Osteoblast (primary cell): Measurements from ENCODE around the gene YIPF1. TPM values are rescaled to one million over a fixed set of nuclear protein-coding genes. Genes with fewer than 3 reads are reported as not detected.

Experiments used
- DNase-seq: peaks from one replicate; pipeline ENCODE4 v3.0.0; 2011; ENCODE audit warnings: low spot score, mixed read lengths; ENCODE audit not compliant: insufficient read length; ENCODE audit errors: missing footprints
- H2AFZ ChIP-seq: 2 replicates; pipeline ENCODE4 v1.6.0; 2011; ENCODE audit warnings: mild to moderate bottlenecking, low read length
- H3K27ac ChIP-seq: 2 replicates; pipeline ENCODE4 v1.5.1; 2011; ENCODE audit warnings: mild to moderate bottlenecking, low read depth, low read length, moderate library complexity
- H3K27me3 ChIP-seq: 2 replicates; pipeline ENCODE4 v1.6.0; 2012; ENCODE audit warnings: mild to moderate bottlenecking, control low read depth, inconsistent platforms, low read length, moderate library complexity; ENCODE audit not compliant: insufficient read depth
- H3K36me3 ChIP-seq: 2 replicates; pipeline ENCODE4 v1.5.1; 2011; ENCODE audit warnings: mild to moderate bottlenecking, low read length, control low read depth, moderate library complexity; ENCODE audit not compliant: insufficient read depth
- H3K4me1 ChIP-seq: 2 replicates; pipeline ENCODE4 v1.5.1; 2011; ENCODE audit warnings: mild to moderate bottlenecking, low read length, control low read depth, moderate library complexity; ENCODE audit not compliant: insufficient read depth
- H3K4me2 ChIP-seq: 2 replicates; pipeline ENCODE4 v1.6.0; 2011; ENCODE audit warnings: mild to moderate bottlenecking, low read length; ENCODE audit not compliant: insufficient read depth
- H3K4me3 ChIP-seq: fragments of 200-600 bp; sonication (generic); 3 replicates; pipeline ENCODE4 v1.5.1; 2012; ENCODE audit warnings: mild to moderate bottlenecking, low read length, inconsistent platforms; ENCODE audit not compliant: insufficient read depth
- H3K79me2 ChIP-seq: 2 replicates; pipeline ENCODE4 v1.6.0; 2012; ENCODE audit warnings: mild to moderate bottlenecking, low read length, control low read depth, inconsistent platforms; ENCODE audit not compliant: insufficient read depth
- H3K9me3 ChIP-seq: 2 replicates; pipeline ENCODE4 v1.5.1; 2011; ENCODE audit warnings: low read depth, low read length, control low read depth
- H4K20me1 ChIP-seq: 2 replicates; pipeline ENCODE4 v1.6.0; 2012; ENCODE audit warnings: mild to moderate bottlenecking, low read length, control low read depth; ENCODE audit not compliant: insufficient read depth
- CTCF ChIP-seq: IDR thresholded peaks from 2 replicates; pipeline ENCODE4 v1.5.1; 2011; ENCODE audit warnings: mild to moderate bottlenecking, low read depth, low read length, moderate library complexity; ENCODE audit errors: extremely low read depth
- total RNA-seq: library from RNA; depleted of rRNA; stranded (reverse); fragments of >200 nt; gene quantifications from 2 replicates; pipeline ENCODE4 v1.2.3, GENCODE V29; 2012

Gene YIPF1
- total RNA-seq, 1 donor: 23.2 TPM

GRCh38 chr1:53902235-53903138 lies 12.9 kb upstream of the YIPF1 start:
- Histone ChIP-seq H2AFZ (no peak overlapping the region), H3K9me3 (no peaks in the 10 kb centered on the region), H3K4me3 (no peak overlapping the region), H3K27me3 (no peaks in the 10 kb centered on the region), H4K20me1 (no peaks in the 10 kb centered on the region), H3K36me3 (no peaks in the 10 kb centered on the region), H3K27ac (no peak overlapping the region), H3K79me2 (no peaks in the 10 kb centered on the region), H3K4me1 (peaks cover 14% of the 10 kb centered on the region), H3K4me2 (no peak overlapping the region)
- TF ChIP-seq CTCF: no peak
- no peak for DNase-seq

GRCh38 chr1:53899708-53900107 lies 10.1 kb upstream of the YIPF1 start:
- no peak overlapping the region for H3K27ac ChIP-seq
- DNase-seq: no peak
- H4K20me1 ChIP-seq: no peaks in the 10 kb centered on the region
- no peak for TF ChIP-seq CTCF
- no peaks in the 10 kb centered on the region for H3K36me3 ChIP-seq
- no peak overlapping the region for H2AFZ ChIP-seq
- H3K4me1 ChIP-seq: peaks cover 26% of the 10 kb centered on the region
- H3K27me3 ChIP-seq: no peaks in the 10 kb centered on the region
- H3K4me2 ChIP-seq: no peak overlapping the region
- H3K4me3 ChIP-seq: no peak overlapping the region
- H3K79me2 ChIP-seq: no peaks in the 10 kb centered on the region
- no peaks in the 10 kb centered on the region for H3K9me3 ChIP-seq

GRCh38 chr1:53899206-53899628 lies 9.6 kb upstream of the YIPF1 start:
- Histone ChIP-seq H3K4me1 (peaks cover 26% of the 10 kb centered on the region), H2AFZ (peak overlapping the region; percentile 3), H3K36me3 (no peaks in the 10 kb centered on the region), H3K4me2 (peak overlapping the region; percentile 3), H3K79me2 (no peaks in the 10 kb centered on the region), H3K27ac (no peak overlapping the region), H3K27me3 (no peaks in the 10 kb centered on the region), H3K4me3 (no peak overlapping the region), H4K20me1 (no peaks in the 10 kb centered on the region), H3K9me3 (no peaks in the 10 kb centered on the region)
- no peak for TF ChIP-seq CTCF
- peak; percentile 26 for DNase-seq

- Histone ChIP-seq H3K27ac (peak overlapping the region; percentile 62), H3K4me3 (peak overlapping the region; percentile 3), H3K4me2 (peak overlapping the region; percentile 55), H3K36me3 (no peaks in the 10 kb centered on the region), H3K27me3 (no peaks in the 10 kb centered on the region), H4K20me1 (no peaks in the 10 kb centered on the region), H3K79me2 (no peaks in the 10 kb centered on the region), H3K4me1 (peaks cover 29% of the 10 kb centered on the region), H3K9me3 (no peaks in the 10 kb centered on the region), H2AFZ (peak overlapping the region; percentile 49)
- DNase-seq: peak; percentile 80
- TF ChIP-seq CTCF: no peak
Observed at GRCh38 chr1:53896635-53897229, 7.1 kb upstream of the YIPF1 start.
